Pancreas (tissue), 10 donors: Measurements from ENCODE around the gene COL25A1. TPM values are rescaled to one million over a fixed set of nuclear protein-coding genes. Genes with fewer than 3 reads are reported as not detected.

Experiments used
- ATAC-seq, 4 donors: fragments of 200-7000 bp; cut with Tn5 transposase; one replicate each; pipeline versions ENCODE4 v1.8.0 to v1.9.1; 2020; ENCODE audit warnings: mild to moderate bottlenecking in 4 of 4, moderate library complexity in 4 of 4
- DNase-seq, 6 donors: peaks; one replicate each; pipeline ENCODE4 v3.0.0-alpha.2; 2020
- FAIRE-seq: peaks from 2 replicates; lab custom pipeline; 2012; peaks lifted over from hg19 to GRCh38; lab: Jason Lieb, UNC
- H3K27ac ChIP-seq, 4 donors: fragments of 200-600 bp; sonication (generic); 1 replicate in 3 of 4; 2 replicates in 1 of 4; pipeline versions ENCODE4 v1.5.0 to v1.8.0; 2020
- H3K27me3 ChIP-seq, 4 donors: fragments of 200-600 bp; one replicate each; pipeline ENCODE4 v1.8.0; 2021
- H3K36me3 ChIP-seq, 3 donors: fragments of 200-600 bp; sonication (generic) in 1 of 3; one replicate each; pipeline versions ENCODE4 v1.5.0 to v1.8.0; 2020 to 2021
- H3K4me1 ChIP-seq, 3 donors: fragments of 200-600 bp; one replicate each; pipeline ENCODE4 v1.8.0; 2021
- H3K4me3 ChIP-seq, 4 donors: fragments of 200-600 bp; sonication (generic) in 2 of 4; one replicate each; pipeline versions ENCODE4 v1.5.0 to v1.8.0; 2020 to 2021
- H3K9me3 ChIP-seq, 4 donors: fragments of 200-600 bp; one replicate each; pipeline ENCODE4 v1.8.0; 2021
- WGBS, 2 donors: extraction: QIAGEN DNeasy Blood & Tissue Kit; methylation state at CpG; one replicate each; pipeline ENCODE4 v1.1.7; 2013; 5-methylcytosine and 5-hydroxymethylcytosine counted together
- intact Hi-C, 3 donors: fragments of 100-400 bp; cut with DNase I; formaldehyde crosslinking; loops; one replicate each; pipeline versions ENCODE4 v1.11.1 to v1.14.2; 2022
- polyA plus RNA-seq, 2 donors: library from polyadenylated mRNA; stranded (reverse); fragments of 200-250 nt; gene quantifications; one replicate each; pipeline ENCODE4 v1.2.3, GENCODE V29; 2013
- total RNA-seq, 6 donors: library from RNA; stranded (reverse); fragmentation: NEBNext Ultra II Directional in 4 of 6; extraction: Animal tissue kit (Norgen Biotek cat#: 25700) in 4 of 6; gene quantifications; one replicate each; pipeline versions ENCODE4 v1.2.1 to v1.2.4, GENCODE V29; 2021 to 2023
- TF ChIP-seq, protein P1 (sequence below), 4 donors: fragments of 200-600 bp; sonication (generic) in 3 of 4; IDR thresholded peaks; one replicate each; pipeline versions ENCODE4 v1.5.0 to v1.8.0; 2021; ENCODE audit warnings: antibody characterized with exemption in 4 of 4
- donor health status: healthy with polysubstance abuse.
- donor health status: DM: no; HTN: no; CAD: no; lungs with moderate emphysema.
- donor health status: DM: no; HTN: no; CAD: no.
- donor health status: control.
- donor health status: control.
- donor health status: Bipolar disorder and iron deficiency.
- donor health status: DM: yes; HTN: yes; CAD: no.
- donor health status: DM: no; HTN: no; CAD: no.
- donor health status: DM: no; HTN: no; CAD: no.
- donor health status: DM: yes; HTN: yes; CAD: no.

The COL25A1 gene
- total and polyA plus RNA-seq, 8 donors = 0.08 to 0.46 (median 0.22) TPM

DNA sequence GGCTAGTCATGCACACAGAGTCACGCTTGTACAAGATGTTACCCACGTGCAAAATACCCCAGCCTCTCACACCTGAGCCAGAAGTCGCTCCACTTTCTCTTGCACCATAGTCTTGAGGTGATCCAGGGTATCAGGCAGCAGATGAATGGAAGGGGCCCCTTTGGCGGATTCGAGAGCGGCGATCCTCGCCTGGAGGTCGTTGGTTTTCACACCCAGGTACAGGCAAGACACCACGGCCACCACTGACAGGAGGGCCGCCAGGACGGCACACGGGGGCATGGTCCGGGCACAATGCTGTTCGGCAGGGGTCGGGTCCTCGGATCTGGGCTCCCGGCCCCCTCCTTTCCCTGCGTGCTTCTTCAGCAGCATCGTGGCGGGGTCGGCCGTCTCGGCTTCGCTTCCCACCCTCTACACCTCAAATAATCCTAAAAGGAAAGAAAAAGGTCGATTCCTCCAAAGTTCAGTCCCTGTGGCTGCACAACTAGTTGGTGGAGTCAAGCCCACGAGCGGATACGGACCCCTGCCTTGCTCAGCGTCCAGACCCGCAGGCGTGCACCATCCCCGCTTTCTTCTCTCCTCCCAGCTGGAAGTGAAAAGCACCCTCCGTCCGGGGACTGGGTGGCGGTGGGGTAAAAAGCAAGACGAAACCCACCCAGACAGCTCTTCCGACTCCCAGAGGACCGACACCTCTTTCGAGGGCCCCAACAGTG is 652 bp downstream of the COL25A1 start:
- intact Hi-C loops = loop anchor here in 1 of 3 donors (10.0 kb wide), 1 partner anchor 477 kb away; no protein-coding TSS in a partner anchor
- Histone ChIP-seq H3K36me3 (no peaks in the 10 kb centered on the region), H3K4me1 (peaks cover 0 to 6% (median 6%) of the 10 kb centered on the region in 3 donors), H3K27me3 (peaks cover 0 to 29% (median 11%) of the 10 kb centered on the region in 4 donors), H3K27ac (no peak overlapping the region), H3K9me3 (no peaks in the 10 kb centered on the region), H3K4me3 (peak overlapping the region; percentile 18 to 65 (median 33))
- TF ChIP-seq, protein P1, sequence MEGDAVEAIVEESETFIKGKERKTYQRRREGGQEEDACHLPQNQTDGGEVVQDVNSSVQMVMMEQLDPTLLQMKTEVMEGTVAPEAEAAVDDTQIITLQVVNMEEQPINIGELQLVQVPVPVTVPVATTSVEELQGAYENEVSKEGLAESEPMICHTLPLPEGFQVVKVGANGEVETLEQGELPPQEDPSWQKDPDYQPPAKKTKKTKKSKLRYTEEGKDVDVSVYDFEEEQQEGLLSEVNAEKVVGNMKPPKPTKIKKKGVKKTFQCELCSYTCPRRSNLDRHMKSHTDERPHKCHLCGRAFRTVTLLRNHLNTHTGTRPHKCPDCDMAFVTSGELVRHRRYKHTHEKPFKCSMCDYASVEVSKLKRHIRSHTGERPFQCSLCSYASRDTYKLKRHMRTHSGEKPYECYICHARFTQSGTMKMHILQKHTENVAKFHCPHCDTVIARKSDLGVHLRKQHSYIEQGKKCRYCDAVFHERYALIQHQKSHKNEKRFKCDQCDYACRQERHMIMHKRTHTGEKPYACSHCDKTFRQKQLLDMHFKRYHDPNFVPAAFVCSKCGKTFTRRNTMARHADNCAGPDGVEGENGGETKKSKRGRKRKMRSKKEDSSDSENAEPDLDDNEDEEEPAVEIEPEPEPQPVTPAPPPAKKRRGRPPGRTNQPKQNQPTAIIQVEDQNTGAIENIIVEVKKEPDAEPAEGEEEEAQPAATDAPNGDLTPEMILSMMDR (IDR thresholded peaks at IDR 0.05) = no peak
- ATAC-seq = peak in 3 of 4 donors; percentile 30 to 38 (median 33)
- no peak for FAIRE-seq
- WGBS, 2 donors = 7% methylated on average over 37 to 40 of the region's 40 CpGs
- DNase-seq = peak in 2 of 6 donors; percentile 46 to 58

- intact Hi-C loops = no loop called here
- Histone ChIP-seq H3K4me1 (peaks cover 0 to 6% (median 6%) of the 10 kb centered on the region in 3 donors), H3K9me3 (no peaks in the 10 kb centered on the region), H3K4me3 (no peak overlapping the region), H3K27ac (no peak overlapping the region), H3K27me3 (peaks cover 0 to 29% (median 11%) of the 10 kb centered on the region in 4 donors), H3K36me3 (no peaks in the 10 kb centered on the region)
- TF ChIP-seq, protein P1 (IDR thresholded peaks at IDR 0.05) = peak in 3 of 4 donors; percentile 22 to 53 (median 50)
- ATAC-seq = peak; percentile 42 to 84 (median 65)
- 22 to 25% methylated on average over 3 of the region's 3 CpGs for WGBS, 2 donors
- no peak for FAIRE-seq
- DNase-seq = peak in 1 of 6 donors; percentile 29
Measured at GRCh38 chr4:109298279-109299010, 4.0 kb downstream of the COL25A1 start.

DNA sequence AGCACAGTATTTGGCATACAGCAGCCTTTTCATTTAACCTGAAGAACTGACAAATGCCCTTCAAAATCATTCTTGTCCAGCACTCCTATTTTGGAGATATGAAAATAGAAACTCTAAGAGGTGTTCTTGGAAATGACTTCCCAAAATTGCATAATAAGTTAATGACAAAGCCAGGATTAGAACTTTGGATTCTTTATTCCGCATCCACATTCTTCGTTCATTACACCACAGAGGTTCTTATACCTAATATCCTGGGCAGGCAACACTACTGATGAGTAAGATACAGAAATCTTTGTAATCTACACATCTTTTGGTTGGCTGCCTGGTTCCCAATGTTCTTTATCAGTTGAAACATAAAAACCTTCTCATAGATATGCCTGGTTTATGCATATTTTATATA is 5.9 kb downstream of the COL25A1 start:
- no peak for FAIRE-seq
- H3K36me3 ChIP-seq = no peaks in the 10 kb centered on the region
- no peaks in the 10 kb centered on the region for H3K4me1 ChIP-seq
- no peak overlapping the region for H3K4me3 ChIP-seq
- TF ChIP-seq, protein P1 (IDR thresholded peaks at IDR 0.05) = no peak
- no peaks in the 10 kb centered on the region for H3K9me3 ChIP-seq
- intact Hi-C loops = no loop called here
- WGBS, 2 donors = 88 to 96% methylated on average over 2 of the region's 2 CpGs
- no peak for ATAC-seq
- no peak for DNase-seq
- no peak overlapping the region for H3K27ac ChIP-seq
- H3K27me3 ChIP-seq = peaks cover 0 to 25% (median 11%) of the 10 kb centered on the region in 4 donors

GRCh38 chr4:109295081-109295480 is 7.4 kb downstream of the COL25A1 start:
- H3K36me3 ChIP-seq = no peaks in the 10 kb centered on the region
- FAIRE-seq (no peak), ATAC-seq (no peak), DNase-seq (no peak)
- intact Hi-C loops = no loop called here
- peaks cover 0 to 11% (median 8%) of the 10 kb centered on the region in 4 donors for H3K27me3 ChIP-seq
- no peaks in the 10 kb centered on the region for H3K9me3 ChIP-seq
- no peaks in the 10 kb centered on the region for H3K4me1 ChIP-seq
- no peak overlapping the region for H3K27ac ChIP-seq
- TF ChIP-seq, protein P1 (IDR thresholded peaks at IDR 0.05) = no peak
- no peak overlapping the region for H3K4me3 ChIP-seq
